Panc1 (cell line): Measurements from ENCODE around the gene SCNN1B.

Experiments
- POLR2AphosphoS5 ChIP-seq: IDR thresholded peaks from 2 replicates; pipeline ENCODE4 v1.6.1; 2012; ENCODE audit warnings: mild to moderate bottlenecking, low read depth, low read length, moderate library complexity
- TCF7L2 ChIP-seq: IDR thresholded peaks from 2 replicates; pipeline ENCODE4 v1.6.1; 2011; ENCODE audit warnings: mild to moderate bottlenecking, low read depth, low read length, inconsistent platforms
- TF ChIP-seq, protein P1 (sequence below): fragments of 450-650 bp; IDR thresholded peaks from 2 replicates; pipeline ENCODE4 v1.5.1; 2017; ENCODE audit warnings: mild to moderate bottlenecking

- peak; percentile 92; the same call in 1 of the 2 replicates for TF ChIP-seq POLR2AphosphoS5
- TF ChIP-seq, protein P1, sequence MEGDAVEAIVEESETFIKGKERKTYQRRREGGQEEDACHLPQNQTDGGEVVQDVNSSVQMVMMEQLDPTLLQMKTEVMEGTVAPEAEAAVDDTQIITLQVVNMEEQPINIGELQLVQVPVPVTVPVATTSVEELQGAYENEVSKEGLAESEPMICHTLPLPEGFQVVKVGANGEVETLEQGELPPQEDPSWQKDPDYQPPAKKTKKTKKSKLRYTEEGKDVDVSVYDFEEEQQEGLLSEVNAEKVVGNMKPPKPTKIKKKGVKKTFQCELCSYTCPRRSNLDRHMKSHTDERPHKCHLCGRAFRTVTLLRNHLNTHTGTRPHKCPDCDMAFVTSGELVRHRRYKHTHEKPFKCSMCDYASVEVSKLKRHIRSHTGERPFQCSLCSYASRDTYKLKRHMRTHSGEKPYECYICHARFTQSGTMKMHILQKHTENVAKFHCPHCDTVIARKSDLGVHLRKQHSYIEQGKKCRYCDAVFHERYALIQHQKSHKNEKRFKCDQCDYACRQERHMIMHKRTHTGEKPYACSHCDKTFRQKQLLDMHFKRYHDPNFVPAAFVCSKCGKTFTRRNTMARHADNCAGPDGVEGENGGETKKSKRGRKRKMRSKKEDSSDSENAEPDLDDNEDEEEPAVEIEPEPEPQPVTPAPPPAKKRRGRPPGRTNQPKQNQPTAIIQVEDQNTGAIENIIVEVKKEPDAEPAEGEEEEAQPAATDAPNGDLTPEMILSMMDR, result no peak
- peak; percentile 84 for TF ChIP-seq TCF7L2
Observed at GRCh38 chr16:23423496-23424049, 121.5 kb downstream of the SCNN1B start.
